Measurements from ENCODE around the gene HOXA3. TPM values are rescaled to one million over a fixed set of nuclear protein-coding genes. Genes with fewer than 3 reads are reported as not detected.

Gene HOXA3
- total RNA-seq, 1 experiment from 2014 or later = not detected

DNA sequence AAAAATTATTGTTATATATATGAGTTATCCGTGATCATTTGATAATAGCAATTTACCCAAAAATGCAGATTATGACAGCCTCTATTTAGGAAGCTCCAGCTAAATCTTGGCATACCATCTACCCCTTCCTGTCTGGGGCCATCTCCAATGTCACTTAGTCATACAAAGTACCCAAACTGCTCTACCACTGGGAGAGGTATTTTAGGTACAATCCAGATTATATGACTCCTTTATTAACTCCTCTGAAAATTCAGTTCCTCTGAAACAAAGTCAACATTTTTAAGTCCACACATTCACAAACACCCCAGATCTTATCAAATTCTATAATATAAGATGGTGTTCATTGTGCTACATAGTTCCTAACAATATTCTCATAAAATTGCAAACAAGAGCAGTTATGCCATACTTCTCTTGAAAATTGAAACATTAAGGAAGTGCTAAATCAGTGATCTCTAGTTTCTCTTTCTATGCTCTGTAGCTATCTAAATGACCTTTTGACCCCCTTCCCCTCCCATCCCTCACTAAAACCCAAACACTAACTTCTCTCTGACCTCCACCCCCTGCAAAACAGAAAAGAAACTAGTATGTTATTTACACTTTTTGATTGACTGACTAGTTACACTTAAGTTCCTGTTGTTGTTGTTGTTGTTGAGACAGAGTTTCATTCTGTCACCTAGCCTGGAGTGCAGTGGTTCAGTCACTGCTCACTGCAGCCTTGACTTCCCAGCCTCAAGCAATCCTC lies 73.0 kb downstream of the HOXA3 start:
- no peak overlapping the region for H3K27ac Mint-ChIP-seq
- ATAC-seq (no peak), DNase-seq (ENCODE audit: low spot score) (no peak)
- ChIA-PET POLR2A (no interaction called here), CTCF (no interaction called here)
- peaks cover 3% of the 10 kb centered on the region; the same call in 1 of the 2 replicates for H3K9me3 Mint-ChIP-seq
- peaks cover 32% of the 10 kb centered on the region for H3K27me3 Mint-ChIP-seq (ENCODE audit: low read depth)
- peaks cover 3% of the 10 kb centered on the region; the same call in 1 of the 2 replicates for H3K4me1 Mint-ChIP-seq
- no peaks in the 10 kb centered on the region for H3K36me3 Mint-ChIP-seq
- no peak overlapping the region for H3K4me3 Mint-ChIP-seq
- TF ChIP-seq ELF4 (CRISPR knock-in tag; IDR thresholded peaks at IDR 0.05; ENCODE audit: low read depth) (no peak), MYBL2 (CRISPR knock-in tag; IDR thresholded peaks at IDR 0.05) (no peak), FOXJ3 (CRISPR knock-in tag; IDR thresholded peaks at IDR 0.05; ENCODE audit: borderline replicate concordance) (no peak), ZNF121 (CRISPR knock-in tag; IDR thresholded peaks at IDR 0.05) (no peak), KAT7 (CRISPR knock-in tag; IDR thresholded peaks at IDR 0.05; ENCODE audit: borderline replicate concordance) (no peak), TEAD4 (CRISPR knock-in tag; IDR thresholded peaks at IDR 0.05) (no peak), ZNF219 (CRISPR knock-in tag; IDR thresholded peaks at IDR 0.05; ENCODE audit: borderline replicate concordance) (no peak)
- TF ChIP-seq, protein P1, sequence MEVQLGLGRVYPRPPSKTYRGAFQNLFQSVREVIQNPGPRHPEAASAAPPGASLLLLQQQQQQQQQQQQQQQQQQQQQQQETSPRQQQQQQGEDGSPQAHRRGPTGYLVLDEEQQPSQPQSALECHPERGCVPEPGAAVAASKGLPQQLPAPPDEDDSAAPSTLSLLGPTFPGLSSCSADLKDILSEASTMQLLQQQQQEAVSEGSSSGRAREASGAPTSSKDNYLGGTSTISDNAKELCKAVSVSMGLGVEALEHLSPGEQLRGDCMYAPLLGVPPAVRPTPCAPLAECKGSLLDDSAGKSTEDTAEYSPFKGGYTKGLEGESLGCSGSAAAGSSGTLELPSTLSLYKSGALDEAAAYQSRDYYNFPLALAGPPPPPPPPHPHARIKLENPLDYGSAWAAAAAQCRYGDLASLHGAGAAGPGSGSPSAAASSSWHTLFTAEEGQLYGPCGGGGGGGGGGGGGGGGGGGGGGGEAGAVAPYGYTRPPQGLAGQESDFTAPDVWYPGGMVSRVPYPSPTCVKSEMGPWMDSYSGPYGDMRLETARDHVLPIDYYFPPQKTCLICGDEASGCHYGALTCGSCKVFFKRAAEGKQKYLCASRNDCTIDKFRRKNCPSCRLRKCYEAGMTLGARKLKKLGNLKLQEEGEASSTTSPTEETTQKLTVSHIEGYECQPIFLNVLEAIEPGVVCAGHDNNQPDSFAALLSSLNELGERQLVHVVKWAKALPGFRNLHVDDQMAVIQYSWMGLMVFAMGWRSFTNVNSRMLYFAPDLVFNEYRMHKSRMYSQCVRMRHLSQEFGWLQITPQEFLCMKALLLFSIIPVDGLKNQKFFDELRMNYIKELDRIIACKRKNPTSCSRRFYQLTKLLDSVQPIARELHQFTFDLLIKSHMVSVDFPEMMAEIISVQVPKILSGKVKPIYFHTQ (CRISPR knock-in tag; IDR thresholded peaks at IDR 0.05) = no peak
- TF ChIP-seq, protein P2, sequence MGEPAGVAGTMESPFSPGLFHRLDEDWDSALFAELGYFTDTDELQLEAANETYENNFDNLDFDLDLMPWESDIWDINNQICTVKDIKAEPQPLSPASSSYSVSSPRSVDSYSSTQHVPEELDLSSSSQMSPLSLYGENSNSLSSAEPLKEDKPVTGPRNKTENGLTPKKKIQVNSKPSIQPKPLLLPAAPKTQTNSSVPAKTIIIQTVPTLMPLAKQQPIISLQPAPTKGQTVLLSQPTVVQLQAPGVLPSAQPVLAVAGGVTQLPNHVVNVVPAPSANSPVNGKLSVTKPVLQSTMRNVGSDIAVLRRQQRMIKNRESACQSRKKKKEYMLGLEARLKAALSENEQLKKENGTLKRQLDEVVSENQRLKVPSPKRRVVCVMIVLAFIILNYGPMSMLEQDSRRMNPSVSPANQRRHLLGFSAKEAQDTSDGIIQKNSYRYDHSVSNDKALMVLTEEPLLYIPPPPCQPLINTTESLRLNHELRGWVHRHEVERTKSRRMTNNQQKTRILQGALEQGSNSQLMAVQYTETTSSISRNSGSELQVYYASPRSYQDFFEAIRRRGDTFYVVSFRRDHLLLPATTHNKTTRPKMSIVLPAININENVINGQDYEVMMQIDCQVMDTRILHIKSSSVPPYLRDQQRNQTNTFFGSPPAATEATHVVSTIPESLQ (CRISPR knock-in tag; IDR thresholded peaks at IDR 0.05) = no peak
- TF ChIP-seq, protein P3, sequence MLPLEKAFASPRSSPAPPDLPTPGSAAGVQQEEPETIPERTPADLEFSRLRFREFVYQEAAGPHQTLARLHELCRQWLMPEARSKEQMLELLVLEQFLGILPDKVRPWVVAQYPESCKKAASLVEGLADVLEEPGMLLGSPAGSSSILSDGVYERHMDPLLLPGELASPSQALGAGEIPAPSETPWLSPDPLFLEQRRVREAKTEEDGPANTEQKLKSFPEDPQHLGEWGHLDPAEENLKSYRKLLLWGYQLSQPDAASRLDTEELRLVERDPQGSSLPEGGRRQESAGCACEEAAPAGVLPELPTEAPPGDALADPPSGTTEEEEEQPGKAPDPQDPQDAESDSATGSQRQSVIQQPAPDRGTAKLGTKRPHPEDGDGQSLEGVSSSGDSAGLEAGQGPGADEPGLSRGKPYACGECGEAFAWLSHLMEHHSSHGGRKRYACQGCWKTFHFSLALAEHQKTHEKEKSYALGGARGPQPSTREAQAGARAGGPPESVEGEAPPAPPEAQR (CRISPR knock-in tag; IDR thresholded peaks at IDR 0.05) = no peak
- TF ChIP-seq, protein P4, sequence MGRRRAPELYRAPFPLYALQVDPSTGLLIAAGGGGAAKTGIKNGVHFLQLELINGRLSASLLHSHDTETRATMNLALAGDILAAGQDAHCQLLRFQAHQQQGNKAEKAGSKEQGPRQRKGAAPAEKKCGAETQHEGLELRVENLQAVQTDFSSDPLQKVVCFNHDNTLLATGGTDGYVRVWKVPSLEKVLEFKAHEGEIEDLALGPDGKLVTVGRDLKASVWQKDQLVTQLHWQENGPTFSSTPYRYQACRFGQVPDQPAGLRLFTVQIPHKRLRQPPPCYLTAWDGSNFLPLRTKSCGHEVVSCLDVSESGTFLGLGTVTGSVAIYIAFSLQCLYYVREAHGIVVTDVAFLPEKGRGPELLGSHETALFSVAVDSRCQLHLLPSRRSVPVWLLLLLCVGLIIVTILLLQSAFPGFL (CRISPR knock-in tag; IDR thresholded peaks at IDR 0.05; ENCODE audit: borderline replicate concordance) = no peak

GRCh38 chr7:27078616-27079233 lies 73.7 kb downstream of the HOXA3 start:
- H3K27me3 Mint-ChIP-seq (ENCODE audit: low read depth) = peaks cover 29% of the 10 kb centered on the region
- no peaks in the 10 kb centered on the region for H3K36me3 Mint-ChIP-seq
- DNase-seq (ENCODE audit: low spot score) (no peak), ATAC-seq (no peak)
- peaks cover 3% of the 10 kb centered on the region; the same call in 1 of the 2 replicates for H3K4me1 Mint-ChIP-seq
- no peak overlapping the region for H3K27ac Mint-ChIP-seq
- peaks cover 3% of the 10 kb centered on the region; the same call in 1 of the 2 replicates for H3K9me3 Mint-ChIP-seq
- ChIA-PET CTCF (no interaction called here), POLR2A (no interaction called here)
- no peak overlapping the region for H3K4me3 Mint-ChIP-seq
- TF ChIP-seq, protein P5, sequence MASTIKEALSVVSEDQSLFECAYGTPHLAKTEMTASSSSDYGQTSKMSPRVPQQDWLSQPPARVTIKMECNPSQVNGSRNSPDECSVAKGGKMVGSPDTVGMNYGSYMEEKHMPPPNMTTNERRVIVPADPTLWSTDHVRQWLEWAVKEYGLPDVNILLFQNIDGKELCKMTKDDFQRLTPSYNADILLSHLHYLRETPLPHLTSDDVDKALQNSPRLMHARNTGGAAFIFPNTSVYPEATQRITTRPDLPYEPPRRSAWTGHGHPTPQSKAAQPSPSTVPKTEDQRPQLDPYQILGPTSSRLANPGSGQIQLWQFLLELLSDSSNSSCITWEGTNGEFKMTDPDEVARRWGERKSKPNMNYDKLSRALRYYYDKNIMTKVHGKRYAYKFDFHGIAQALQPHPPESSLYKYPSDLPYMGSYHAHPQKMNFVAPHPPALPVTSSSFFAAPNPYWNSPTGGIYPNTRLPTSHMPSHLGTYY (CRISPR knock-in tag; IDR thresholded peaks at IDR 0.05) = no peak
- TF ChIP-seq TP53 (CRISPR knock-in tag; IDR thresholded peaks at IDR 0.05) (no peak), NR3C1 (CRISPR knock-in tag; conservative IDR thresholded peaks at IDR 0.05; ENCODE audit: low read depth) (no peak), ZNF396 (CRISPR knock-in tag; IDR thresholded peaks at IDR 0.05; ENCODE audit: borderline replicate concordance) (no peak), GRHL2 (CRISPR knock-in tag; IDR thresholded peaks at IDR 0.05; ENCODE audit: insufficient replicate concordance, severe bottlenecking) (no peak), MYBL2 (CRISPR knock-in tag; IDR thresholded peaks at IDR 0.05) (no peak), ELF4 (CRISPR knock-in tag; IDR thresholded peaks at IDR 0.05; ENCODE audit: low read depth) (no peak)
- TF ChIP-seq, protein P3 (CRISPR knock-in tag; IDR thresholded peaks at IDR 0.05) = no peak
- TF ChIP-seq, protein P6, sequence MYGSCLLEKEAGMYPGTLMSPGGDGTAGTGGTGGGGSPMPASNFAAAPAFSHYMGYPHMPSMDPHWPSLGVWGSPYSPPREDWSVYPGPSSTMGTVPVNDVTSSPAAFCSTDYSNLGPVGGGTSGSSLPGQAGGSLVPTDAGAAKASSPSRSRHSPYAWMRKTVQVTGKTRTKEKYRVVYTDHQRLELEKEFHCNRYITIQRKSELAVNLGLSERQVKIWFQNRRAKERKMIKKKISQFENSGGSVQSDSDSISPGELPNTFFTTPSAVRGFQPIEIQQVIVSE (CRISPR knock-in tag; IDR thresholded peaks at IDR 0.05; ENCODE audit: borderline replicate concordance) = no peak
- TF ChIP-seq, protein P7, sequence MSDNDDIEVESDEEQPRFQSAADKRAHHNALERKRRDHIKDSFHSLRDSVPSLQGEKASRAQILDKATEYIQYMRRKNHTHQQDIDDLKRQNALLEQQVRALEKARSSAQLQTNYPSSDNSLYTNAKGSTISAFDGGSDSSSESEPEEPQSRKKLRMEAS (CRISPR knock-in tag; IDR thresholded peaks at IDR 0.05) = no peak
- TF ChIP-seq, protein P8, sequence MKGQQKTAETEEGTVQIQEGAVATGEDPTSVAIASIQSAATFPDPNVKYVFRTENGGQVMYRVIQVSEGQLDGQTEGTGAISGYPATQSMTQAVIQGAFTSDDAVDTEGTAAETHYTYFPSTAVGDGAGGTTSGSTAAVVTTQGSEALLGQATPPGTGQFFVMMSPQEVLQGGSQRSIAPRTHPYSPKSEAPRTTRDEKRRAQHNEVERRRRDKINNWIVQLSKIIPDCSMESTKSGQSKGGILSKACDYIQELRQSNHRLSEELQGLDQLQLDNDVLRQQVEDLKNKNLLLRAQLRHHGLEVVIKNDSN (CRISPR knock-in tag; IDR thresholded peaks at IDR 0.05) = no peak

Measured in WTC11 (cell line).